Activated CD4-positive, alpha-beta memory T cell treated with anti-CD3 and anti-CD28 coated beads, Interleukin-2, amount 10 ng/mL, durations not matched to agents 7 days and 5 days (primary cell): ENCODE results near the gene KCNK1. TPM values are rescaled to one million over a fixed set of nuclear protein-coding genes. Genes with fewer than 3 reads are reported as not detected.

Source experiments
- CTCF ChIA-PET: fragments of 350-600 bp; sonication (Branson Sonifier 250); formaldehyde crosslinking; loops from one replicate; lab custom pipeline; 2021; ENCODE audit warnings: antibody characterized with exemption, inconsistent platforms; lab: Charles Lee
- POLR2A ChIA-PET: fragments of 350-600 bp; sonication (Branson Sonifier 250); formaldehyde crosslinking; loops from one replicate; lab custom pipeline; 2021; ENCODE audit warnings: antibody characterized with exemption; lab: Charles Lee
- DNase-seq: peaks from one replicate; pipeline ENCODE4 v3.0.0-alpha.2; 2020
- H3K27ac Mint-ChIP-seq: one replicate; pipeline ENCODE4 v1.8.0; 2021; ENCODE audit warnings: mild to moderate bottlenecking, mixed read lengths
- H3K27me3 Mint-ChIP-seq: one replicate; pipeline ENCODE4 v1.8.0; 2021; ENCODE audit warnings: mixed read lengths
- H3K36me3 Mint-ChIP-seq: one replicate; pipeline ENCODE4 v1.8.0; 2021; ENCODE audit warnings: low read depth, mixed read lengths
- H3K4me1 Mint-ChIP-seq: one replicate; pipeline ENCODE4 v1.8.0; 2021; ENCODE audit warnings: mixed read lengths
- H3K4me3 Mint-ChIP-seq: one replicate; pipeline ENCODE4 v1.8.0; 2021; ENCODE audit warnings: mild to moderate bottlenecking, mixed read lengths
- H3K9me3 Mint-ChIP-seq: one replicate; pipeline ENCODE4 v1.8.0; 2021; ENCODE audit warnings: mixed read lengths
- total RNA-seq, 2 experiments: library from RNA; stranded (reverse); gene quantifications; one replicate each; pipeline ENCODE4 v1.2.3, GENCODE V29; 2021

The KCNK1 gene
- total RNA-seq, 2 experiments from 2014 or later, result 8.1 to 9.0 TPM

GRCh38 chr1:233629305-233629935 is 15.5 kb downstream of the KCNK1 start:
- Mint-ChIP-seq H3K4me1 (peaks cover 13% of the 10 kb centered on the region), H3K27me3 (peaks cover 2% of the 10 kb centered on the region), H3K9me3 (no peaks in the 10 kb centered on the region), H3K4me3 (no peak overlapping the region), H3K27ac (no peak overlapping the region), H3K36me3 (peaks cover 20% of the 10 kb centered on the region)
- CTCF ChIA-PET, result no interaction called here
- no peak for DNase-seq
- POLR2A ChIA-PET, result no interaction called here

DNA sequence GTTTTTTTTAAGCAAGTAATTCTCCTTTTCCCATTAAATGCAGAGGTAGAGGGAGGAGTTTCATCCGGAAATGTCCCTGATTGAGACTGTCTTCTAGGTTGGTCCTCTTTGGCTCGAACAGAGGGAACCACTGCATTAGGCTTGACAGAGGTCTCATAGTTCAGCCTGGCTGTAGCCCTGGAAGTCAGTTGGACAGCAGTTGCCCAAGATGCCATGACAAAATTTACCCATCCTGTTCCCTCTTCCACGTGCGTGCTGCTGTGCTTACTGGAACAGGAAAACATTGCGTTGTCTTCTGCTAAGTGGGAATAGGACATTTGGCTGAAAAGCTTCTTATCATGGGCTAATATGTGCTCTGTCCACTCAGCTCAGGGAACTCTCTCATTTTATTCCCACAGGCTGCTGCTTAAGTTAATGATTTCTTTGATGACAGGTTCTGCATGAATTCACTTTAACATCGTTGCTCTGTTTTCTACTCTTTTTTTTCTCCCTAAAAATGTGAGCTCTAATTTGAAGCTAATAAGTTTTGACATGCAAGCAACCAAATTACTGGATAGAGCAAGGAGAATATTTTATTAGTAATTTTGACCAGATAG is 18.0 kb downstream of the KCNK1 start:
- DNase-seq, result no peak
- CTCF ChIA-PET, result interaction anchor here (0.6 kb wide), 1 partner anchor 311 kb away, joined by 3 read pairs; no protein-coding TSS in a partner anchor
- peaks cover 31% of the 10 kb centered on the region for H3K36me3 Mint-ChIP-seq
- peaks cover 11% of the 10 kb centered on the region for H3K27me3 Mint-ChIP-seq
- H3K4me1 Mint-ChIP-seq, result peaks cover 14% of the 10 kb centered on the region
- no peak overlapping the region for H3K4me3 Mint-ChIP-seq
- no peaks in the 10 kb centered on the region for H3K9me3 Mint-ChIP-seq
- POLR2A ChIA-PET, result interaction anchor here (0.6 kb wide), 1 partner anchor 42 kb away, joined by 3 read pairs; no protein-coding TSS in a partner anchor
- H3K27ac Mint-ChIP-seq, result no peak overlapping the region

GRCh38 chr1:233632436-233632835 is 18.5 kb downstream of the KCNK1 start:
- Mint-ChIP-seq H3K27ac (no peak overlapping the region), H3K36me3 (peaks cover 35% of the 10 kb centered on the region), H3K4me1 (peaks cover 14% of the 10 kb centered on the region), H3K4me3 (no peak overlapping the region), H3K9me3 (no peaks in the 10 kb centered on the region), H3K27me3 (peaks cover 11% of the 10 kb centered on the region)
- DNase-seq, result no peak
- CTCF ChIA-PET, result interaction anchor here (0.6 kb wide), 1 partner anchor 312 kb away, joined by 3 read pairs; no protein-coding TSS in a partner anchor
- POLR2A ChIA-PET, result no interaction called here

DNA sequence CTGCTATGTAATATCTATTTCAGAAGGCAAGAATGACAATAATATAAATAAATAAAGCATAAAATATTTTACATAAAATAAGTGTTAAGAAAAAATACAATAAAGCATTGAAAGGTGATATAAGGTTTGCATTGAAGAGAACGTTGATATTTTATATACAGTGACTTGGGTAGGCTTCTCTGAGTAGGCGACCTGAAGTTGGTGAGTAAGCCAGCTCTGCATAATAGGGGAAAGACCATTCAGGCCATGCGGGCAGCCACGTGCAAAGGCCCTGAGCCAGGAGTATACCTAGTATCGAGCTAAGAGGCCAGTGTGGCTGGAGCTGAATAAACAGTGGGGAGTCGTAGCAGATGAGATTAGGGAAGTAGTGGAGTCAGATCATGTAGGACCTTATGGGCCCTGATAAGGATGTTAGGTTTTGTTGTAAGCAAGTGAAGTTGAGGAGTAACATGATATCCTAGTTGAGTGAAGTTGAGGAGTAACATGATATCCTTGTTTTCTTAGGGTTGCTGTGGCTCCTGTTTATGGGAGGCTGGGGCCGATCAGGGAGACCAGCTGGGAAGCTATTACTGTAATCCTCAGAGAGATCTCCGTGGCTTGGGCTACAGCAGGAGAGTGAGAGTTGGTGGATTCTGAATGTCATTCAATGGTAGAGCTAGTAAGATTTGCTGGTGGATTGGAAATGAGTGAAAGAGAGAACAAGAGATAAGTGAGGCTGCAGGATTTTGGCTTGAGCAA is 22.0 kb downstream of the KCNK1 start:
- Mint-ChIP-seq H3K9me3 (no peaks in the 10 kb centered on the region), H3K27ac (no peak overlapping the region), H3K36me3 (peaks cover 40% of the 10 kb centered on the region), H3K4me1 (peaks cover 20% of the 10 kb centered on the region), H3K4me3 (no peak overlapping the region), H3K27me3 (peaks cover 11% of the 10 kb centered on the region)
- no peak for DNase-seq
- ChIA-PET CTCF (no interaction called here), POLR2A (no interaction called here)

GRCh38 chr1:233636503-233636877 is 22.6 kb downstream of the KCNK1 start:
- H3K27me3 Mint-ChIP-seq, result peaks cover 11% of the 10 kb centered on the region
- no peak overlapping the region for H3K4me3 Mint-ChIP-seq
- peaks cover 41% of the 10 kb centered on the region for H3K36me3 Mint-ChIP-seq
- H3K4me1 Mint-ChIP-seq, result peaks cover 20% of the 10 kb centered on the region
- DNase-seq, result no peak
- POLR2A ChIA-PET, result no interaction called here
- H3K9me3 Mint-ChIP-seq, result no peaks in the 10 kb centered on the region
- no peak overlapping the region for H3K27ac Mint-ChIP-seq
- CTCF ChIA-PET, result no interaction called here

- Mint-ChIP-seq H3K4me3 (no peak overlapping the region), H3K4me1 (peaks cover 14% of the 10 kb centered on the region), H3K36me3 (peaks cover 41% of the 10 kb centered on the region), H3K27ac (no peak overlapping the region), H3K27me3 (peaks cover 11% of the 10 kb centered on the region), H3K9me3 (no peaks in the 10 kb centered on the region)
- ChIA-PET CTCF (no interaction called here), POLR2A (no interaction called here)
- no peak for DNase-seq
Observed at GRCh38 chr1:233638513-233638912, 24.6 kb downstream of the KCNK1 start.

DNA sequence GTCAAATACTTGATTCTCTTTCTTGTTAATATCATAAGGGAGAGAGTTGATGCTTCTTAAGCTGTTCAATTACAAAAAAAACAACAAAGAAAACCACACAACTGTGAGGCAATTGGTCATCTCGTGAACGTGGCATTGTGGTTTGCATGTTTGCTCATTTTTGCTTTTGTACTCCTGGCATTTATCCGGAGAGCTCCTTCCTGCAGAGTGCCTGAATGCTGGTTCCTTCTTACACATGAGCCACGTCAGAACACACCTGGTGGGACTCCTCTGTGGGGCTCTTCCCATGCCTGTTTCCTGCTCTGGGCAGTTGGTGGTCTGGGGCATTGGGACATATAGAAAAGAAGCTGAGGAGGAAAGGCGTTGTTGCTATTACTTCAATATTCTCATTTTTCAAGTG is 25.7 kb downstream of the KCNK1 start:
- Mint-ChIP-seq H3K9me3 (no peaks in the 10 kb centered on the region), H3K4me3 (no peak overlapping the region), H3K36me3 (peaks cover 35% of the 10 kb centered on the region), H3K4me1 (peaks cover 16% of the 10 kb centered on the region), H3K27me3 (peaks cover 10% of the 10 kb centered on the region), H3K27ac (no peak overlapping the region)
- no peak for DNase-seq
- CTCF ChIA-PET, result no interaction called here
- POLR2A ChIA-PET, result no interaction called here

DNA sequence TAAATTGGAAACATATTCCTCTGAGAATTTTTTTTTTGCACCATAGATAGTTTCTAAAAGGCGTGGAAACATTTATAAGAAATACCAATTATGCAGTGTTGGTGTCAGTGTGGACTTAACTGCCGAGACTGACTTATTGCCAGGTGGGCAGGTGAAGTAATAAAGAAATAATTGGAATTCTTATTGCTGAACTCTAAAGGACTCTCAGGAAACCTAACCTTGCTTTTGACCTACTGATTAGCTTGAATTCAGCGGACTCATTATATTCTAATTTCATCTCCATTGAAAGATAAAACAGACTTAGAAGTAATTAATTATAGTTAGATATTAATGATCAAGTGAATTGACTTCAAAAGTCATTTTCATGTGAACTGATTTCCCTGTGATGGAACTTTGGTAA is 26.3 kb downstream of the KCNK1 start:
- H3K9me3 Mint-ChIP-seq, result no peaks in the 10 kb centered on the region
- H3K27me3 Mint-ChIP-seq, result peaks cover 10% of the 10 kb centered on the region
- peaks cover 17% of the 10 kb centered on the region for H3K4me1 Mint-ChIP-seq
- H3K4me3 Mint-ChIP-seq, result no peak overlapping the region
- no peak overlapping the region for H3K27ac Mint-ChIP-seq
- no peak for DNase-seq
- peaks cover 35% of the 10 kb centered on the region for H3K36me3 Mint-ChIP-seq
- ChIA-PET POLR2A (no interaction called here), CTCF (interaction anchor here (1.2 kb wide), 1 partner anchor 13 kb away, joined by 3 read pairs; no protein-coding TSS in a partner anchor)

- H3K27ac Mint-ChIP-seq, result no peak overlapping the region
- H3K27me3 Mint-ChIP-seq, result peaks cover 7% of the 10 kb centered on the region
- ChIA-PET POLR2A (no interaction called here), CTCF (interaction anchor here (1.2 kb wide), 1 partner anchor 14 kb away, joined by 3 read pairs; no protein-coding TSS in a partner anchor)
- no peak for DNase-seq
- H3K4me3 Mint-ChIP-seq, result no peak overlapping the region
- no peaks in the 10 kb centered on the region for H3K9me3 Mint-ChIP-seq
- H3K36me3 Mint-ChIP-seq, result peaks cover 32% of the 10 kb centered on the region
- peaks cover 23% of the 10 kb centered on the region for H3K4me1 Mint-ChIP-seq
Observed at GRCh38 chr1:233641029-233641428, 27.1 kb downstream of the KCNK1 start.

DNA sequence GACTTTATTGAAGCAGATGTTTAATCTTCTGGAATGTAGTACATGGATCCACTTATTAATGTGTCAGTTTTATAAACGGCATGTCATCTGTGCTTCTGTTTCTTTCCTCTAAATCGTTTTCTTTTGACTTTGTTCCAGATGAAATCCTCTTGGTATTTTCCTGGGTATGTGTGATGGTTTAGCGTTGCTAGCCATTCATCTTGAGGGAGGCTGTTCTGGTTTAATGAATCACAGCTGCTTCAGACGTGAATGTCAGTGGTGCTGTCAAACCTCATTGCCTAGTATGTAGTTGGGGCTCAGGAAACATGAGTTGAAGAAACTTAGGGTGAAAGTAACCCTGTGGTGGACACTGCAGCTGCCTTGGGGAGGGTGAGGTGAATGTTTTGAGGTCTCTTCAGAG is 33.2 kb downstream of the KCNK1 start:
- CTCF ChIA-PET, result no interaction called here
- DNase-seq, result no peak
- no peak overlapping the region for H3K4me3 Mint-ChIP-seq
- peaks cover 5% of the 10 kb centered on the region for H3K36me3 Mint-ChIP-seq
- H3K27ac Mint-ChIP-seq, result no peak overlapping the region
- H3K27me3 Mint-ChIP-seq, result peaks cover 4% of the 10 kb centered on the region
- no peaks in the 10 kb centered on the region for H3K9me3 Mint-ChIP-seq
- POLR2A ChIA-PET, result no interaction called here
- peaks cover 9% of the 10 kb centered on the region for H3K4me1 Mint-ChIP-seq

DNA sequence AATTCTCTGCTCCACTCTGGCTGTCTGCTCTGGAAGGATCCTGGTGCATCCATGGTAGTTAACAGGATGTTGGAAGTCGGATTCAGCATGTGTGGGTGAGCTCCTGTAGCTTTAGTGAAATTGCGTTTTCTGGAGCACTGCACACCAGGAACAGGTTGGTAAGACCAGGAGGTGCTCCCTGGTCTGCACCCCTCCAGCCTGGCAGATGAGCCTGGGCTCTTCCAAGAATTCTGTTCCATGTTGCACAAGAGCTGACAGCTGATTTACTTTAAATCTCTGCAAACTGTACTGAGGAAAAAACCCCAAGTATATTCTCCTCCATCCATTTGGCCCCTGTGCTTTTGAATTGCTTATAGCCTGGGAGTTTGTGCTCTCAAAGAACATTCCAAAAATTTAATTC is 33.7 kb downstream of the KCNK1 start:
- POLR2A ChIA-PET, result no interaction called here
- peaks cover 3% of the 10 kb centered on the region for H3K36me3 Mint-ChIP-seq
- no peak overlapping the region for H3K27ac Mint-ChIP-seq
- peaks cover 4% of the 10 kb centered on the region for H3K27me3 Mint-ChIP-seq
- CTCF ChIA-PET, result no interaction called here
- no peak overlapping the region for H3K4me3 Mint-ChIP-seq
- no peak for DNase-seq
- no peaks in the 10 kb centered on the region for H3K9me3 Mint-ChIP-seq
- peaks cover 9% of the 10 kb centered on the region for H3K4me1 Mint-ChIP-seq

GRCh38 chr1:233651061-233651460 is 37.2 kb downstream of the KCNK1 start:
- peaks cover 4% of the 10 kb centered on the region for H3K27me3 Mint-ChIP-seq
- ChIA-PET POLR2A (no interaction called here), CTCF (no interaction called here)
- H3K9me3 Mint-ChIP-seq, result no peaks in the 10 kb centered on the region
- no peak overlapping the region for H3K4me3 Mint-ChIP-seq
- no peak overlapping the region for H3K27ac Mint-ChIP-seq
- no peak for DNase-seq
- peaks cover 3% of the 10 kb centered on the region for H3K36me3 Mint-ChIP-seq
- H3K4me1 Mint-ChIP-seq, result no peaks in the 10 kb centered on the region

DNA sequence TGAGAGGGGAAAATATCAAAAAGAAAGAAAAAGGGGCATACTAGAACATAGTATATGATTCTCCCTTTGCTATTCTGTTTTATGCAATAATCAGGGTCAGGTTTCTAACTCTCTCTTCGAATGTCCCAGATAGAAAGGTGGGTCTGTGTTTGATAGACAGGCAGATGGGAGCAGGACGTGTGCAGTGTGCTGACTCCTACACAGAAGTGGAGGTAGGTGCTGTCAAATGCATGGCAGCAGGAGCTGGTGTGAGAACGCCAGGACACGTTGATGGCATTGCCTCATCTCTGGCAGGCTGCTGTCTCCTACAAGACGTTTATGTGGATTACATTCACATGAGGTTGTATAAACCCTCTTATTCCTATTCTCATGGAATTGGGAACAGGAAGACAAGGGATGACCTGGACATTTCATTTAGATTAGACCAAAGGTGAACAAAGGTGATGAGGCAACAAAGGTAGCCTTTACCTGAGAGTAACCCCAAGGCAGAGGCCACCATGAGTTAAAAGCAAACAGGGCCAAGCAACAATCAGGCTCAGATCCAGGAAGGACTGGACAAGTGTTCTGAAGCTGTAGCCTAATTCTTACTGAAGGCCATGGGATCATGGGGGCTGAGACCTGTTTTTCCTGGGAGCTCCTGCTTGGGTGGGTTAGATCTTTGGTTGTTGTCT is 37.8 kb downstream of the KCNK1 start:
- Mint-ChIP-seq H3K4me3 (no peak overlapping the region), H3K27me3 (peaks cover 4% of the 10 kb centered on the region), H3K4me1 (no peaks in the 10 kb centered on the region), H3K9me3 (no peaks in the 10 kb centered on the region), H3K36me3 (peaks cover 3% of the 10 kb centered on the region), H3K27ac (no peak overlapping the region)
- POLR2A ChIA-PET, result no interaction called here
- DNase-seq, result no peak
- CTCF ChIA-PET, result no interaction called here
